ENCODE data around the gene CLEC3A.

GRCh38 chr16:78022347-78023060 is at the start of gene CLEC3A:
- TF ChIP-seq TAF1 (IDR thresholded peaks at IDR 0.05; ENCODE audit: borderline replicate concordance, insufficient read depth, low read length) = no peak
- TF ChIP-seq POLR2AphosphoS5 (IDR thresholded peaks at IDR 0.05; ENCODE audit: low read depth, low read length) = no peak
- no peak for TF ChIP-seq SIN3A (IDR thresholded peaks at IDR 0.05; ENCODE audit: borderline replicate concordance, insufficient read depth, low read length)
